Kidney (tissue), 14 donors: ENCODE data around the gene CSTPP1. TPM values are rescaled to one million over a fixed set of nuclear protein-coding genes. Genes with fewer than 3 reads are reported as not detected.

ENCODE experiments used
- DNase-seq, 5 donors: peaks; one replicate each; pipeline ENCODE4 v3.0.0-alpha.2; 2013 to 2020
- FAIRE-seq: peaks from 2 replicates; lab custom pipeline; 2012; peaks lifted over from hg19 to GRCh38; lab: Jason Lieb, UNC
- H3K27ac ChIP-seq, 2 donors: one replicate each; pipeline ENCODE4 v1.7.0; 2013; ENCODE audit warnings: low read depth in 2 of 2, low read length in 2 of 2, inconsistent platforms in 1 of 2
- H3K27me3 ChIP-seq: one replicate; pipeline ENCODE4 v1.7.1; 2013; ENCODE audit warnings: low read length, inconsistent platforms; ENCODE audit not compliant: control insufficient read depth, insufficient read depth
- H3K36me3 ChIP-seq, 3 donors: one replicate each; pipeline versions ENCODE4 v1.7.0 to v1.7.1; 2013; ENCODE audit warnings: low read length in 3 of 3, control low read depth in 1 of 3, inconsistent platforms in 1 of 3; ENCODE audit not compliant: insufficient read depth in 3 of 3, control insufficient read depth in 2 of 3
- H3K4me1 ChIP-seq, 3 donors: one replicate each; pipeline versions ENCODE4 v1.7.0 to v1.7.1; 2013; ENCODE audit warnings: low read length in 3 of 3, inconsistent platforms in 1 of 3, low read depth in 1 of 3; ENCODE audit not compliant: control insufficient read depth in 2 of 3, insufficient read depth in 2 of 3
- H3K4me3 ChIP-seq, 3 donors: one replicate each; pipeline versions ENCODE4 v1.7.0 to v1.8.1; 2013; ENCODE audit warnings: low read length in 3 of 3, control low read depth in 1 of 3, inconsistent platforms in 1 of 3
- H3K9ac ChIP-seq, 3 donors: one replicate each; pipeline versions ENCODE4 v1.7.0 to v1.7.1; 2013; ENCODE audit warnings: low read length in 3 of 3, control low read depth in 1 of 3, inconsistent platforms in 1 of 3
- H3K9me3 ChIP-seq, 3 donors: one replicate each; pipeline versions ENCODE4 v1.7.0 to v1.7.1; 2013; ENCODE audit warnings: low read length in 3 of 3, control low read depth in 1 of 3, inconsistent platforms in 1 of 3; ENCODE audit not compliant: control insufficient read depth in 2 of 3, insufficient read depth in 1 of 3
- CTCF ChIP-seq: IDR thresholded peaks from 3 replicates; pipeline ENCODE4 v1.5.1; 2012; ENCODE audit warnings: mild to moderate bottlenecking, moderate library complexity, borderline replicate concordance; ENCODE audit not compliant: insufficient read depth; ENCODE audit errors: extremely low read depth
- intact Hi-C: fragments of 100-400 bp; cut with DNase I; formaldehyde crosslinking; loops from one replicate; pipeline ENCODE4 v1.11.1; 2022
- polyA plus RNA-seq: library from polyadenylated mRNA; stranded (reverse); fragments of 350-450 nt; fragmentation: Illumina TruSeq; extraction: RNeasy Lipid Tissue Mini Kit (QIAGEN cat#74804); gene quantifications from one replicate; pipeline ENCODE4 v1.2.3, GENCODE V29; 2014; ENCODE audit warnings: low read depth, low replicate concordance; ENCODE audit not compliant: insufficient read depth
- total RNA-seq: library from RNA; stranded (reverse); fragmentation: NEBNext Ultra II Directional; extraction: Animal tissue kit (Norgen Biotek cat#: 25700); gene quantifications from one replicate; pipeline ENCODE4 v1.2.1, GENCODE V29; 2021
- donor health status: control.
- donor health status: control.
- donor health status: control.
- donor health status: control.
- donor health status: control.
- donor health status: DM: yes; HTN: yes; CAD: no.
- donor health status: Normal renal cell carcinoma (clear cell type).

The CSTPP1 gene
- total and polyA plus RNA-seq, 2 donors from 2014 or later: 37.4 to 50.3 TPM

DNA sequence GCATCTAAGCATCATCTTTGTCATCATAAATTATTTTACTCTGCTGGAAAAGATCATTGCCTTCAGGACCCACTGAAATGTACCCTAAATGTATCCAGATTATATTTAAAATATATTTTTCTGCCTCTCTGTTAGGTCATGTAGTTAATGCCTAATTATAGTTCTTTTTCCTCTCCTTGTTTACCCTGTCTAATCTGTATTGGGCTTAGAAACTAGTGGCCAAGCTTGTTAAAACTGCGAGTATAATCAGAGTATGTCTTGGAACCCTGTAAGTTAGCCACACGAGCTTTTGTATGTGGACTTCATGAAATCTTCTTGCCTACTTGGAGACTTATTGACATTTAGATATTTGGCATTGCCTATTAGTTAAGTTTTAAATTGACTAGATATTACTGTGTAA, 184.5 kb downstream of the CSTPP1 start:
- Histone ChIP-seq H3K36me3 (no peaks in the 10 kb centered on the region), H3K27me3 (no peaks in the 10 kb centered on the region), H3K9me3 (no peaks in the 10 kb centered on the region), H3K4me3 (no peak overlapping the region), H3K27ac (no peak overlapping the region), H3K4me1 (no peaks in the 10 kb centered on the region), H3K9ac (no peak overlapping the region)
- no peak for TF ChIP-seq CTCF
- no peak for DNase-seq
- no peak for FAIRE-seq
- intact Hi-C loops: no loop called here

- H3K9me3 ChIP-seq: no peaks in the 10 kb centered on the region
- DNase-seq: no peak
- no peak overlapping the region for H3K27ac ChIP-seq
- no peak for FAIRE-seq
- H3K36me3 ChIP-seq: no peaks in the 10 kb centered on the region
- no peak for TF ChIP-seq CTCF
- H3K27me3 ChIP-seq: no peaks in the 10 kb centered on the region
- no peak overlapping the region for H3K9ac ChIP-seq
- no peak overlapping the region for H3K4me3 ChIP-seq
- no peaks in the 10 kb centered on the region for H3K4me1 ChIP-seq
- intact Hi-C loops: no loop called here
Observed at GRCh38 chr11:47121731-47122130, 185.2 kb downstream of the CSTPP1 start.

DNA sequence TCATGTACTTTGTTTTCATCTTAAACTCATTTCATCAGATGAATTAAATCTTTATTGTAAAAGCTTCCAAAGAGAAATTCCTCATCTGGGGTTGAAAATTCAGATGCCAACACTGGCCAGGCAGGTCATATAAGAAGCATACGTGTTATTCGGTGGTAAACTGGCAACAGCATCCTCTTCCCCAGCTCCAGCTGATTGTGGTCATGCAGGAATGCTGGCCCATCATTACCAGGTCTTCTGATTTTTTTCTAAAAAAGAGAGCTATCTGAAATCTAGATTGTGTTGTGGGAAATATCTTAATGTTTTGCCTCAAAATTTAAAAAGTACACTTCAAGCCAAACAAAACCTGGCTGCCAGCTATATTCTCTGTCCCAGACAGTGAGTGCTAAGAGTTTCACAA, 186.5 kb downstream of the CSTPP1 start:
- Histone ChIP-seq H3K4me1 (no peaks in the 10 kb centered on the region), H3K27ac (no peak overlapping the region), H3K9me3 (no peaks in the 10 kb centered on the region), H3K36me3 (no peaks in the 10 kb centered on the region), H3K4me3 (no peak overlapping the region), H3K27me3 (no peaks in the 10 kb centered on the region), H3K9ac (no peak overlapping the region)
- FAIRE-seq: no peak
- TF ChIP-seq CTCF: no peak
- no peak for DNase-seq
- intact Hi-C loops: no loop called here

- no peak for TF ChIP-seq CTCF
- no peak overlapping the region for H3K4me3 ChIP-seq
- no peak for FAIRE-seq
- no peak for DNase-seq
- H3K4me1 ChIP-seq: no peaks in the 10 kb centered on the region
- intact Hi-C loops: no loop called here
- no peaks in the 10 kb centered on the region for H3K36me3 ChIP-seq
- H3K27me3 ChIP-seq: no peaks in the 10 kb centered on the region
- no peak overlapping the region for H3K27ac ChIP-seq
- H3K9me3 ChIP-seq: no peaks in the 10 kb centered on the region
- no peak overlapping the region for H3K9ac ChIP-seq
Observed at GRCh38 chr11:47124675-47125074, 188.1 kb downstream of the CSTPP1 start.
